CD4-positive, alpha-beta T cell treated with Interferon alpha-2 for 1 hour (primary cell): Measurements from ENCODE around the gene NBPF1.
"Not testable (repeated sequence)": the region's sequence is repeated elsewhere in the genome, so short reads cannot be mapped to it uniquely, and the experiment has no call there.

Experiments used
- DNase-seq, 2 donors: peaks; one replicate each; pipeline ENCODE4 v3.0.0-alpha.2; 2020 to 2022

Gene NBPF1

GRCh38 chr1:16621681-16622315 is 8.4 kb upstream of the NBPF1 start:
- not testable (repeated sequence) for DNase-seq

- DNase-seq, result no peak
Measured at GRCh38 chr1:16621300-16621658, 7.9 kb upstream of the NBPF1 start.

- DNase-seq, result not testable (repeated sequence)
Measured at GRCh38 chr1:16619803-16620501, 6.6 kb upstream of the NBPF1 start.

- DNase-seq, result no peak
Measured at GRCh38 chr1:16618719-16619118, 5.4 kb upstream of the NBPF1 start.

- DNase-seq, result no peak
Measured at GRCh38 chr1:16617778-16618580, 4.6 kb upstream of the NBPF1 start.

GRCh38 chr1:16617114-16617631 is 3.8 kb upstream of the NBPF1 start:
- no peak for DNase-seq

GRCh38 chr1:16615253-16616252 is 2.2 kb upstream of the NBPF1 start:
- DNase-seq, result no peak

- DNase-seq, result no peak
Measured at GRCh38 chr1:16614361-16615252, 1.2 kb upstream of the NBPF1 start.

GRCh38 chr1:16612332-16613172 is 812 bp downstream of the NBPF1 start:
- no peak for DNase-seq

- DNase-seq, result not testable (repeated sequence)
Measured at GRCh38 chr1:16611981-16612331, 1.4 kb downstream of the NBPF1 start.

GRCh38 chr1:16611164-16611563 is 2.2 kb downstream of the NBPF1 start:
- DNase-seq, result not testable (repeated sequence)

- not testable (repeated sequence) for DNase-seq
Measured at GRCh38 chr1:16610553-16610952, 2.8 kb downstream of the NBPF1 start.

GRCh38 chr1:16609761-16610160 is 3.6 kb downstream of the NBPF1 start:
- DNase-seq, result not testable (repeated sequence)

- no peak for DNase-seq
Measured at GRCh38 chr1:16608838-16609560, 4.4 kb downstream of the NBPF1 start.

- DNase-seq, result not testable (repeated sequence)
Measured at GRCh38 chr1:16607853-16608815, 5.2 kb downstream of the NBPF1 start.

- no peak for DNase-seq
Measured at GRCh38 chr1:16607433-16607851, 5.9 kb downstream of the NBPF1 start.

GRCh38 chr1:16606666-16607432 is 6.5 kb downstream of the NBPF1 start:
- DNase-seq, result not testable (repeated sequence)
